Measurements from ENCODE around the gene GALNT6. TPM values are rescaled to one million over a fixed set of nuclear protein-coding genes. Genes with fewer than 3 reads are reported as not detected.

GALNT6 gene
- polyA plus RNA-seq, 5 donors: 1.4 to 3.3 (median 2.0) TPM

- no peak for DNase-seq
These were observed 9.8 kb downstream of the GALNT6 start for GRCh38 chr12:51381226-51382079.

DNA sequence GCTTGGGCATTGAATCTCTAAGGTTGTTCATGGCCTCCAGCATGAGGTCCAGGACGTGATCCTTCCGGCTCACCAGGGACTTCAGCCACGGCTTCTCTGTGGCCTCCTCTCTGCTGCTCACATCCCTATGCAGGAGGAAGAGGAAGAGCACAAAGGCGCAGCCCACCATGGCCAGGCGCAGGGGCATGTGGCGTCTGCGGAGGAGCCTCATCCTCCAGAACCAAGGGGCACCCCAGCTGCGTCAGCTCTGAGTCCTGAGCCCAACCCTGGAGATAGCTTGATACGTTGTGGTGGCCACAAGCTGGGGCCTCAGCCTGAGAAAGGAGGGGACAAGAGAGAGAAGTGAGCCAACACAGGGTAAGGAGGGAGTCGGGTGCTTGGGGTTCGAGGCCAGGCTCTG is 11.6 kb downstream of the GALNT6 start:
- DNase-seq: no peak

DNA sequence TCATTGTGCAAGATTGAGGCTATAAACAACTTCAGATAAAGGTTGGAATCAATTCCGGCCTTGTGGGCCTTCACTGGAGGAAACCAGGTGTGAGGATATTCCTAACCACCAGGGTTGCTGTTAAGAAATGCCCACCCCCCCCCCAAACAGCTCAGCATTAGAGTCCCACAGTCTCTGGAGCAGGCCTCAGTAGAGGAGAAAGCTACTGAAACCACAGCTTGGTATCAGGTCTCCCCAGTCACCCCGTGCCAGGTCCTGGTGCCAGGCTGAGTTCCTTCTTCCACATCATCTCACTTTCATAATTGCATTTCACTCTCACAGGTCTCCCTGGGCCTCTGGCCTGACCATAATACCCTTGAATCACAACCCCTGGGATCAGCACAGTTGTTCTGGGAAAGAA is 12.5 kb downstream of the GALNT6 start:
- DNase-seq: no peak

GRCh38 chr12:51377099-51377984 is 13.9 kb downstream of the GALNT6 start:
- DNase-seq: no peak

DNA sequence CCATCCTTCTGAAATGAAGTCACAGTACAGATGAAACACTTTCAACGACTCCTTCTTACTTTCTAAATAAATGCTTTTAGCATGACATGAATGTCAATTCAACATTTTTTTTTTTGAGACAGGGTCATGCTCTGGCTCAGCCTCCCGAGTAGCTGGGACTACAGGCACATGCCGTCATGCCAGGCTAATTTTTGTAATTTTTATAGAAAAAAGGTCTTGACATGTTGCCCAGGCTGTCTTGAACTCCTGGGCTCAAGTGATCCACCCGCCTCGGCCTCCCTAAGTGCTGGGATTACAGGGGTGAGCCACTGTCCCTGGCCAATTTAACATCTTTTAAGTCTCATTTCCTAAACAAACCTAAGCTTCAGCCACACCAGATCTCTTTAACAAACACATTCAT is 16.4 kb downstream of the GALNT6 start:
- DNase-seq: no peak

DNA sequence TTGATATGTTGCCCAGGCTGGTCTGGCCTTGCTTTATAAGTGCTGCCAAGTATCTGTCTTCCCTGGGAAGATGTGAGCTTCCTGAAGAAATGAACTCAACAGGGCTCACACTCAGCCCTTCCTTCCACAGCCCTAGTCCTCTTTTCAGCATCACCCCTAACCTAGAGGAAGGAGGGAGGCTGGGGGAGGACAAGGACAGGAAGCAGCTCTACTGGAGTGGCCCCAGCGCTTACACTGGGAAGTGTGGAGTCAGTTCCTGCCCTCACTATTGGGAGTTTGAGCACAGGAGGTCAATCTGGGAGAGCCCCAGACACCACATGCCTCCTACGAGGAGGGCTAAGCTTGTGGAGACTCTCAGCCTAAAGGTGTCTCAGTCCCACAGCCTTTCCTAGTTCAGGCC is 16.8 kb downstream of the GALNT6 start:
- no peak for DNase-seq

DNA sequence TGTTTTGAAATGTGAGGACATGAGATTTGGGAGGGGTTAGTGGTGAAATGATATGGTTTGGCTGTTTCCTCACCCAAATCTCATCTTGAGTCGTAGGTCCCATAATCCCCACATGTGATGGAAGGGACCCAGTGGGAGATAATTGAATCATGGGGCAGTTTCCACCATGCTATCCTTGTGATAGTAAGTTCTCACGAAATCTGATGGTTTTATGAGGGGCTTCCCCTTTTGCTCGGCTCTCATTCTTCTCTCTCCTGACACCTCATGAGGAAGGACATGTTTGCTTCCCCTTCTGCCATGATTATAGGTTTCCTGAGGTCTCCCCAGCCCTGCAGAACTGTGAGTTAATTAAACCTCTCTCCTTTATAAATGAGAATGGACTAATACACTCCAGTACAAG is 18.0 kb downstream of the GALNT6 start:
- no peak for DNase-seq

DNA sequence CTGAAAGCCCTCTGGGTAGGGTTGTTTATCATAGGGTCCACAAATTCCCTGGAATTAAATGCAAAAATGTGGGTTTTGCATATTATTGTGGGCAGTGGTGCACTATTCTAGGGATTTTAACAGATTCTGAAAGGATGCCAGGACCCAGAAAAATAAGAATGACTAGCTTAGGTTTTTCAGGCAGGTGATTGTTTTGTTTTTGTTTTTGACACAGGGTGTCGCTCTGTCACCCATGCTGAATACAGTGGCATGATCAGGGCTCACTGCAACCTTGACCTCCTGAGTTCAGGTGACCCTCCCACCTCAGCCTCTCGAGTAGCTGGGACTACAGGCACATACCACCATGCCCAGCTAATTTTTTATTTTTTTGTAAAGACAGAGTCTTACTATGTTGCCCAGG is 19.2 kb downstream of the GALNT6 start:
- no peak for DNase-seq

DNA sequence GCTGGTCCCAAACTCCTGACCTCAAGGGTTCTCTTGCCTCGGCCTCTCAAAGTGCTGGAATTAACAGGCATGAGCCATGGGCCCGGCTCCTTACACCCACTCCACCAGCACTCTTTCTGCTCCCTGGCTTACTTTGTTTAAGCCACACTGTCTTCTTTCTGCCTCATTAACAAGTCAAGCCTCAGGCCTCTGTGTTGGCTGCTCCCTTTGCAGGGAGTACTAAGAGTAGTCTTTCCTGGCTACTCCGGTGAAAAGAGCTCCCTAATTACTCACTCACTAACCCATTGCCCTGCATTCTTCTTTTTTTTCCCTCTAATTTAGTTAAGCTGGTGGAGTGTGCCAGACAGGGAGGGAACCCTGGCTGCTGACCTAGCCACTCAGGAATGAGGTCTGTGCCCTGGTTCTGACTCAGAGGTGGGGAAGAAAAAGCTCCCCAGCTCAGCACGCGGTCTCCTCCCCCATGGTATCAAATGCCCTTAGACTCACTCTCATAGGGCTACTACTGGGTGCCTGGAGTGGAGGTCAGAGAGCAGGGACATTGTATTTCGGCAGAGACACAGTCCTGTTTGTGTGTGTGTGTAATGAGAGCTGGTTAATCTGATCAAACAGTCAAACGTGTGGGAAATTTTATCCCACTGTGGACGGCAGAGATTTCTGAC is 19.8 kb downstream of the GALNT6 start:
- no peak for DNase-seq

GRCh38 chr12:51370667-51371066 is 20.5 kb downstream of the GALNT6 start:
- DNase-seq: no peak

- DNase-seq: no peak
These were observed 21.6 kb downstream of the GALNT6 start for GRCh38 chr12:51369581-51369980.

- no peak for DNase-seq
These were observed 22.3 kb downstream of the GALNT6 start for GRCh38 chr12:51368640-51369517.

- DNase-seq: no peak
These were observed 25.9 kb downstream of the GALNT6 start for GRCh38 chr12:51365276-51365675.

GRCh38 chr12:51364001-51364400 is 27.2 kb downstream of the GALNT6 start:
- DNase-seq: no peak

DNA sequence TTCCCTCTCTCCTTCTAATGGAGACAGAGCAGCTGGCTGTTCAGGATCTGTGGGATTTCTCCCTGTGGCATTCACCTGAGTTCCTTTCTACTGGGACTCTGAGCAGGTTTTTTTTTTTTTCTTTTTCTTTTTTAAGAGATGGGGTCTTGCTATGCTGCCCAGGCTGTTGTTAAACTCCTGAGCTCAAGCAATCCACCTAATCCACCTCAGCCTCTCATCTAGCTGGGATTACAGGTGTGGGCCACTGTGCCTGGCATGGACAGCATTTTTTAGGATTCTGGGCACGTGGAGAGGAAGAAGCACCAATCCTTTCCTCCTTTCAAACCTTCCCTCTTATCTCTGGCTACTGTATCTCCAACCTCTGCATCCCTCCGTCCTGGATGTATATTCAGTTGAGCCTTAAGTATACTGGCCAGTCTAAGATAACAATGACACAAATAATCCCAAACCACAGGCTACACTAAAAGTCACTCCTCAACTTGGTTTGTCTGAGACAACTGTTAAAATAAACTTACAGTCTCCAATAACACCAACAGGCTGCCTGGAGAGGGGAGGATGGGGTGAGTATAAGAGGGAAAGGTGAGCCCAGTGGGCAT is 28.4 kb downstream of the GALNT6 start:
- DNase-seq: no peak

GRCh38 chr12:51362307-51362706 is 28.9 kb downstream of the GALNT6 start:
- DNase-seq: no peak

DNA sequence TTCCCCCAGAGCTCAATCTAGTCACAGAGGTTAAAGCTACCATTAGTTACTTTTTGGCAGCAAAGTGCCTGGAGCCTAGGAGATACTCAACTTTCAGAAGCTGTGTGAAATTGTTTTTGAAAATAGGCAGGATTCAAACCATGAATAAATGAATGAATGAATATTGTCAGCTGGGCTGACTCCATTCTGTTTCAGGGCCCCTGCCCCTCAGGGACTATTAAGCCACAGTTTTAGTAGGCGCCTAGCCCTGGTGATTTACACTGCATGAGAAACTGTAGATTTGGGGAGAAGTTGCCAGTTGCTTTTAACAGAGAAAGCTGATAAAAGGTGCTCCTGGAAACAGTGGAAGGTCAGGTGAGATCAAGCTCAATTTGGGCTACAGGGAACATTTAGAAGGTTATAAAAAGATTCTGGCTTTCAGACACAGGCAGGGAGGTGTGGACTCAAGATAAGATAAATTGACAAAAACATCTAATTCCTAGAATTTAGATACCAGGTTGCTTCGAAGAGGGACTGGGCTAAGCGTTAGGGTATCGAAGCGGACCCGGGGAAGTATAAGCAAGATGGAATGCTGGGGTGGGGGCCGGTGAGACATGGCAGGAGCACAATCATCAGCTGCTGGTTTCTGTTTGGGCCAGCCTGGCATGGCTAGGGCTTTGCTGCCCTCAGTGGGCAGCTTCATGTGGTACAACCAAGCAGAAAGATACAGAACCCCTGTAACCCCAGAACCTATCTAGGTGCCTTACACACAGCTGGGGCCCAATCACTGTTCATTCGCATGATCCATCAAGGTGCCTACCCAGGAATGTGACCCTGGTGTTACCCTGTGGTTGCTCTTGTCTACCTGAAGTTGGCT is 29.8 kb downstream of the GALNT6 start:
- no peak for DNase-seq

DNA sequence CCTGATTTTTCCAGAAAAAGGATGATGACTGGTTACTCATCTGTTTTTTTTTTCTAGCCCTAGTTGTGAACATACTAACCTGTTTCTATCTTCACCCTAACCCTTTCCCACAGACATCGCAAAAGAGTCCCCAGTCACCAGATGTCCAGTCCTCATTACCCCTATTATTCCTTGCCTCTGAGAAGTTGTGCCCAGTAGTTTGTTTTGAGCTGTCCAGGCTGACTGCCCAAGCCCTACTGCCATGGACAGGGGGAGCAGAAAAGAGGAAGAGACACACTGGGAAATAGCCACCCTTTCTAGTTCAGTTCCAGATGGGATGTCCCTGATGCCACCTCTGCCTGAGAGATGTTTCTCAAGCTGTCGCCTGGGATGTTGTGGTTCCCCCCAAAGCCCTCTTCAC is 30.9 kb downstream of the GALNT6 start:
- DNase-seq: no peak

- no peak for DNase-seq
These were observed 31.4 kb downstream of the GALNT6 start for GRCh38 chr12:51359851-51360250.

- DNase-seq: no peak
These were observed 32.7 kb downstream of the GALNT6 start for GRCh38 chr12:51358496-51358895.

Measured in right lung (tissue), 5 donors.